Stimulated activated CD8-positive, alpha-beta memory T cell treated with anti-CD3 and anti-CD28 coated beads, Interleukin-4, amount 100 ng/mL, for 24 hours (primary cell): ENCODE data around the gene CNOT2.
A peak's percentile ranks its signal among the peaks of the same experiment; 100 is the strongest.
"Not testable (repeated sequence)": the region's sequence is repeated elsewhere in the genome, so short reads cannot be mapped to it uniquely, and the experiment has no call there.

Source experiments
- DNase-seq: peaks from one replicate; pipeline ENCODE4 v3.0.0-alpha.2; 2020; ENCODE audit warnings: low read depth

The CNOT2 gene

GRCh38 chr12:70365648-70366518 is 122.7 kb downstream of the CNOT2 start, which contains the start of gene KCNMB4:
TSS of gene KCNMB4 (plus strand) at chr12:70366290. CDS start at chr12:70366735, 445 bp downstream.
- peak; percentile 70 for DNase-seq

DNA sequence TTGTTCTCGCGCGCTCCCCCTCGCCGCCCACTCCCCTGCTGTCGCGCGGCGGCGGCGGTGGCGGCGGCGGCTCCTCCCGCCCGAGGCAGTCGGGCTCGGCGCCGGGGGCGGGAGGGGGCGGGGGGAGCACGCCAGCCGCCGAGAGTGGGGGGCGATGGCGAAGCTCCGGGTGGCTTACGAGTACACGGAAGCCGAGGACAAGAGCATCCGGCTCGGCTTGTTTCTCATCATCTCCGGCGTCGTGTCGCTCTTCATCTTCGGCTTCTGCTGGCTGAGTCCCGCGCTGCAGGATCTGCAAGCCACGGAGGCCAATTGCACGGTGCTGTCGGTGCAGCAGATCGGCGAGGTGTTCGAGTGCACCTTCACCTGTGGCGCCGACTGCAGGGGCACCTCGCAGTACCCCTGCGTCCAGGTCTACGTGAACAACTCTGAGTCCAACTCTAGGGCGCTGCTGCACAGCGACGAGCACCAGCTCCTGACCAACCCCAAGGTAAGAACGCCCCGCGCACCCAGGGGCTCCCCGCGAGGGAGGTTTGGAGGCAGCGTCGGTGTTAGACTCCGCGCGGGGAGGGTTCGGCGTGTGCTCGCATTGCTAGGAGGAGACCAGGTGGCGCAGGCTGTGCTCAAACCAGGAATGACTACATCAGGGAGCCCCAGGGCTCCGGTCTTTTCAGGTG is 123.5 kb downstream of the CNOT2 start:
- peak; percentile 30 for DNase-seq

GRCh38 chr12:70367258-70368141 is 124.3 kb downstream of the CNOT2 start:
- no peak for DNase-seq

GRCh38 chr12:70372881-70373280 is 129.6 kb downstream of the CNOT2 start:
- no peak for DNase-seq

DNA sequence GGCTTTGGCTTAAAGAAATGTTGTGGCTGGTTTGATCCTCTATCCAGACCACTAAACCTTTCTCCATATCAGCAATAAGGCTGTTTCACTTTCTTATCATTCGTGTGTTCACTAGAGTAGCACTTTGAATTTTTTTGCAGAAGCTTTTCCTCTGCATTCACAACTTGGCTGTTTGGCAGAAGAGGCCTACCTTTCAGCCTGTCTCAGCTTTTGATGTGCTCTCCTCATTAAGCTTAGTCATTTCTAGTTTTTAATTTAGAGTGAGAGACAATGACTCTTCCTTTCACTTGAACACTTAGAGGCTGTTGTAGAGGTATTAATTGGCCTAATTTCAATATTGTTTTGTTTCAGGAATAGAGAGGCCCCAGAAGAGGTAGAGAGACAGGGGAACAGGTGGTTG is 136.6 kb downstream of the CNOT2 start:
- no peak for DNase-seq

DNA sequence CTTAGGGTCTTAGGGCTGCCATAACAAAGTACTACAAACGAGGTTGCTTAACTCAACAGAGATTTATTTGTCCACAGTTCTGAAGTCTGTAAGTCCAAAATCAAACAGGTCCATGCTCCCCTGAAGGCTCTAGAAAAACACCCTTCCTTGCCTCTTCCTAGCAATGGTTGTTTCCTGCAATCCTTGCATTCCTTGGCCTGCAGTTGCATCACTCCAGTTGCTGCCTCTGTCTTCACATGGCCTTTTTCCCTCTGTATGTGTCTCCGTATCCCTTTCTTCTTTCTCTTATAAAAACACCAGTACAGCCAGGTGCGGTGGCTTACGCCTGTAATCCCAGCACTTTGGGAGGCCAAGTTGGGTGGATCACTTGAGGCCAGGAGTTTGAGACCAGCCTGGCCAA is 140.3 kb downstream of the CNOT2 start:
- DNase-seq = no peak

DNA sequence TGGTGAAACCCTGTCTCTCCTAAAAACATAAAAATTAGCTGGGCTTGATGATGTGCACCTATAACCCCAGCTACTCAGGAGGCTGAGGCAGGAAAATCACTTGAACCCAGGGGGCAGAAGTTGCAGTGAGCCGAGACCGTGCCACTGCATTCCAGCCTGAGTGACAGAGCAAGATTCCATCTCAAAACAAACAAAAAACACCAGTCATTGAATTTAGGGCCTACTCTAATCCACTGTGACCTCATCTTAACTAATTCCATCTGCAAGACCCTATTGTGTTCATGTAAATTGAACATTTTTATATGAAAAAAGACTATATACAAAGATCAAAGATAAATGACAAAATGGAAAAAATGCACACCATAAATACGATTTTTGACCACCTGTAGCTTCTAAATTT is 140.7 kb downstream of the CNOT2 start:
- DNase-seq = no peak

- DNase-seq = no peak
These were observed 143.5 kb downstream of the CNOT2 start for GRCh38 chr12:70386771-70387170.

- no peak for DNase-seq
These were observed 146.4 kb downstream of the CNOT2 start for GRCh38 chr12:70389678-70390077.

DNA sequence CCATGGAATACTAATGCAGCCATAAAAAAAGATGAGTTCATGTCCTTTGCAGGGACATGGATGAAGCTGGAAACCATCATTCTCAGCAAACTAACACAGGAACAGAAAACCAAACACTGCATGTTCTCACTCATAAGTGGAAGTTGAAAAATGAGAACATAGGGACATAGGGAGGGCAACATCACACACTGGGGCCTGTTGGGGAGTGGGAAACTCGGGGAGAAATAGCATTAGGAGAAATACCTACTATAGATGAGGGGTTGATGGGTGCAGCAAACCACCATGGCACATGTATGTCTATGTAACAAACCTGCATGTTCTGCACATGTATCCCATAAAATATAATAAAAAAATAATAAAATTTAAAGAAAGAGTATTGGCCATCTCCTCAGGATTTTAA is 149.4 kb downstream of the CNOT2 start:
- not testable (repeated sequence) for DNase-seq

DNA sequence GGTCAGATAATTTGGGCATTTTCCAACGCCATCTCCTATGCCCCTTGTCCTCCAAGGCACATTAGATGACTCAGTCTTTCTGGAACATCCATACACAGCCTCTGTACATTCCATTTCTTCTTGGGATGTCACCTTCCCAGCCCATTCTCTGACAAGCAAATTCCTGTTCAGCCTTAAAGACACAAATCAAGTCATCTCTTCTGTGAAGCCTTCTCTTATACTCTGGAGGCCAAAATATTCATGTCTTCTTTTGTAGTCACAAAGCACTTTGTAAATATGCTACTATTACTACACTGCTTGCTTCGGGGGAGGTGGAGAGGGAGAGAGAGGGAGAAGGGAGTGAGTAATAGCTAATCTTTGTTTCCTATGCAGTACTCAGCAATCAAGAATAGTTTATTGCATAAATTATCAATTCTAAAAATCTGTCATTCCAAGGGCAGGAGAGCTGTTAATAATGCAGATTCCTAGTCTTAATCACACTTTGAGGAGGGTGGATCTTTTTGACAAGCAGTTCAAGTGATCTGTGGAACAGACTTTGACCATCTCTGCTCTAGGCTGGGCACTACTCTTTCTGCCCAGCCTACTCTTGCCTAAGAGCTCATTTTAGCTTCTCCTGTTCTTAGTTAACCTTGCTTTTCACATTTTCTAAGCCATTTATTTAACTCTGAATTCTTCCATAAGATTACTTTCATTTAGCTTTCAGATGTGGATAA is 150.7 kb downstream of the CNOT2 start:
- DNase-seq = no peak

GRCh38 chr12:70398002-70398401 is 154.8 kb downstream of the CNOT2 start:
- no peak for DNase-seq

DNA sequence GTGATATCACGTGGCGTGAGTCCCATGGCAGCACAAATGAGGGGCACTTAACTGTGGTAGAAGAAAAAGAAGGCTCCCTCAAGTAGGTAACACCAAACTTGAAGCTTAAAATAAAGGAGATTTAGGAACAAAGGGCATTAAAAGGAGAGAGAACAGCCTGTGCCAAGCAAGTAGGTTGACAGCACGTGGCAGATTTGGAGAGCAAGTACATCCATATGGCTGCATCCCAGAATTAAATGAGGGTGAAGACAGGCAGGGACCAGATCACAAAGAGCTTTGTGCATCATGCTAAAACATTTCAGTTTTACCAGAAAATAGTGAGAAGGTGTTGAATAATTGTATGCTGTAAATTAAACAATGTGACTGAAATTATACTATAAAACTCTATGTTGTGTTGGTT is 155.6 kb downstream of the CNOT2 start:
- no peak for DNase-seq

DNA sequence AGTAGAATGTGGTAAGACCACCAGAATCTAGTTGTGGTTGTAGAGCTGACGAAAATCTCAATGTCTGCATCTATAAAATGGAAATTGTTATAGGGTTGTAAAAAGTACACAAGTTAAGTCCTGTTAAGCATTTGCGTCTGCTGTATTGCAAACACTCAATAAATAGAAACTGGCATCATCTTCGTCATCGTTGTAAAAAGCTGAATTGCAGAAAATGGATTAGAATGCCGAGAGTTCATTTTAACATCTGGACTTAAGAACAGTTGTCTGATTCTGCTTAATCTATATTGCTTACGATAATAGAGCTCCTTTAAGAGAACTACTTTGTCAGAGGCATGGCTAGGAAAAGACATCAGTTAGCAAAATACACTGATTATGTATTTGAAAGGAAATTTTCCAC is 156.1 kb downstream of the CNOT2 start:
- no peak for DNase-seq

- DNase-seq = no peak
These were observed 156.9 kb downstream of the CNOT2 start for GRCh38 chr12:70400124-70400523.

GRCh38 chr12:70402597-70402996 is 159.4 kb downstream of the CNOT2 start:
- DNase-seq = no peak

DNA sequence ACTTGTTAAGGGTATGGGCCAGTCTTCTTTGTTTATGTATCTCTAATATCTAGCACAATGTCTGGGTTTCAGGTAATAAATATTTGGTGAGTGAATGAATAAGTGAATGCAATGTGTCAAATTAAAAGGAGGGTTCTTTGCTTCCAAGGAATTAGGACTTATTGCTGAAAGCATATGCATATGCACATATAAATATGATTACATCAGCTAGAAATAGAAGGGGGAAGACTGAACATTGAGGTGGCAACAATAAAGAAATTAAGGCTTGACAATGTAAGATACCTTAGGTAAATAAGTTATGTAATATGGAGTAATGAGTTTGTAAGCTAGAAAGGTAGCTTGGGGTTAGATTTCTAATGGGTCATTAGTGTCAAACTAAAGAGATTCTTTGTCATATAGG is 160.6 kb downstream of the CNOT2 start:
- no peak for DNase-seq
